GM18511 (cell line): ENCODE results near the gene GRIK5.
"Not testable (repeated sequence)": the region's sequence is repeated elsewhere in the genome, so short reads cannot be mapped to it uniquely, and the experiment has no call there.

Experiments used
- ATAC-seq: cut with Tn5 transposase; IDR thresholded peaks from one replicate; pipeline ENCODE4 v1.9.1; 2021; ENCODE audit warnings: mild to moderate bottlenecking, moderate library complexity; ENCODE audit not compliant: unreplicated experiment

The GRIK5 gene

GRCh38 chr19:42023121-42023942 is 46.7 kb downstream of the GRIK5 start:
- ATAC-seq = no peak

- ATAC-seq = no peak
Observed at GRCh38 chr19:42022616-42023015, 47.4 kb downstream of the GRIK5 start.

GRCh38 chr19:42021185-42021584 is 48.8 kb downstream of the GRIK5 start:
- ATAC-seq = no peak

- no peak for ATAC-seq
Observed at GRCh38 chr19:42018503-42019193, 51.4 kb downstream of the GRIK5 start.

GRCh38 chr19:42017040-42017439 is 53.0 kb downstream of the GRIK5 start:
- no peak for ATAC-seq

- ATAC-seq = not testable (repeated sequence)
Observed at GRCh38 chr19:42012747-42013146, 57.3 kb downstream of the GRIK5 start.

GRCh38 chr19:42010245-42011126 is 59.5 kb downstream of the GRIK5 start:
- ATAC-seq = no peak

GRCh38 chr19:42006569-42006968 is 63.4 kb downstream of the GRIK5 start:
- ATAC-seq = no peak

GRCh38 chr19:42005504-42005903 is 64.5 kb downstream of the GRIK5 start:
- no peak for ATAC-seq

- no peak for ATAC-seq
Observed at GRCh38 chr19:42003506-42004294, 66.3 kb downstream of the GRIK5 start.

GRCh38 chr19:41999878-42000208 is 70.2 kb downstream of the GRIK5 start:
- no peak for ATAC-seq

- no peak for ATAC-seq
Observed at GRCh38 chr19:41999071-41999877, 70.7 kb downstream of the GRIK5 start.

GRCh38 chr19:41998246-41999020 is 71.6 kb downstream of the GRIK5 start:
- ATAC-seq = no peak

- no peak for ATAC-seq
Observed at GRCh38 chr19:41997851-41998229, 72.2 kb downstream of the GRIK5 start.

GRCh38 chr19:41997121-41997850 is 72.7 kb downstream of the GRIK5 start:
- no peak for ATAC-seq

- no peak for ATAC-seq
Observed at GRCh38 chr19:41995959-41996797, 73.8 kb downstream of the GRIK5 start.
